Aorta (tissue), 5 donors: Measurements from ENCODE around the gene QSOX2. TPM values are rescaled to one million over a fixed set of nuclear protein-coding genes. Genes with fewer than 3 reads are reported as not detected.
"Not testable (repeated sequence)": the region's sequence is repeated elsewhere in the genome, so short reads cannot be mapped to it uniquely, and the experiment has no call there.

Experiments
- ATAC-seq: fragments of 200-7000 bp; cut with Tn5 transposase; one replicate; pipeline ENCODE4 v1.9.1; 2022; ENCODE audit warnings: moderate library complexity; ENCODE audit not compliant: low FRiP score
- DNase-seq, 2 donors: peaks; one replicate each; pipeline ENCODE4 v3.0.0-alpha.2; 2020
- H3K27ac ChIP-seq, 2 donors: one replicate each; pipeline ENCODE4 v1.5.1; 2013; ENCODE audit warnings: low read length in 2 of 2, mild to moderate bottlenecking in 2 of 2, moderate library complexity in 2 of 2, control low read depth in 1 of 2, inconsistent platforms in 1 of 2, low read depth in 1 of 2
- H3K27me3 ChIP-seq, 2 donors: one replicate each; pipeline ENCODE4 v1.6.1; 2013; ENCODE audit warnings: control low read depth in 1 of 2, low read length in 1 of 2, mild to moderate bottlenecking in 1 of 2, moderate library complexity in 1 of 2; ENCODE audit not compliant: insufficient read depth in 2 of 2, control insufficient read depth in 1 of 2
- H3K36me3 ChIP-seq, 2 donors: one replicate each; pipeline ENCODE4 v1.6.1; 2013; ENCODE audit warnings: control low read depth in 1 of 2, low read length in 1 of 2, mild to moderate bottlenecking in 1 of 2; ENCODE audit not compliant: insufficient read depth in 2 of 2, control insufficient read depth in 1 of 2
- H3K4me1 ChIP-seq, 2 donors: one replicate each; pipeline ENCODE4 v1.6.1; 2013; ENCODE audit warnings: low read length in 2 of 2, control low read depth in 1 of 2, mild to moderate bottlenecking in 1 of 2, moderate library complexity in 1 of 2; ENCODE audit not compliant: insufficient read depth in 2 of 2, control insufficient read depth in 1 of 2
- H3K4me3 ChIP-seq, 2 donors: one replicate each; pipeline ENCODE4 v1.5.1; 2013; ENCODE audit warnings: low read length in 2 of 2, control low read depth in 1 of 2, mild to moderate bottlenecking in 1 of 2
- H3K9me3 ChIP-seq: one replicate; pipeline ENCODE4 v1.6.1; 2013; ENCODE audit warnings: mild to moderate bottlenecking, low read length; ENCODE audit not compliant: control insufficient read depth
- WGBS, 2 donors: extraction: QIAGEN DNeasy Blood & Tissue Kit; methylation state at CpG; one replicate each; pipeline ENCODE4 v1.1.7; 2013; 5-methylcytosine and 5-hydroxymethylcytosine counted together
- intact Hi-C, 2 donors: fragments of 100-400 bp; cut with DNase I; formaldehyde crosslinking; loops; one replicate each; pipeline versions ENCODE4 v1.14.2 to v1.15.0; 2022
- polyA plus RNA-seq, 2 donors: library from polyadenylated mRNA; stranded (reverse); fragments of 200-250 nt; gene quantifications; one replicate each; pipeline ENCODE4 v1.2.3, GENCODE V29; 2013
- total RNA-seq, 2 donors: library from RNA; stranded (reverse); fragmentation: NEBNext Ultra II Directional; extraction: Animal tissue kit (Norgen Biotek cat#: 25700); gene quantifications; one replicate each; pipeline ENCODE4 v1.2.1, GENCODE V29; 2021
- donor health status: healthy with polysubstance abuse.
- donor health status: Bipolar disorder and iron deficiency.
- donor health status: DM: no; HTN: no; CAD: no.
- donor health status: DM: no; HTN: no; CAD: no.
- donor health status: DM: yes; HTN: yes; CAD: no.

QSOX2 gene
- total and polyA plus RNA-seq, 4 donors: 1.0 to 7.9 (median 6.3) TPM

- H3K27ac ChIP-seq: no peak overlapping the region
- 61% methylated on average over 6 of the region's 6 CpGs for WGBS, 2 donors
- intact Hi-C loops: no loop called here
- ATAC-seq: no peak
- H3K4me1 ChIP-seq: no peaks in the 10 kb centered on the region
- no peaks in the 10 kb centered on the region for H3K36me3 ChIP-seq
- H3K4me3 ChIP-seq: no peak overlapping the region
- no peak for DNase-seq
- H3K9me3 ChIP-seq: no peaks in the 10 kb centered on the region
- no peaks in the 10 kb centered on the region for H3K27me3 ChIP-seq
Observed at GRCh38 chr9:136268318-136268717, 22.7 kb upstream of the QSOX2 start.

- H3K4me1 ChIP-seq: no peaks in the 10 kb centered on the region
- H3K36me3 ChIP-seq: no peaks in the 10 kb centered on the region
- WGBS, 2 donors: 13 to 14% methylated on average over 53 to 60 of the region's 60 CpGs
- intact Hi-C loops: loop anchor here in 1 of 2 donors (1.0 kb wide), 1 partner anchor 21 kb away; no protein-coding TSS in a partner anchor
- no peaks in the 10 kb centered on the region for H3K9me3 ChIP-seq
- H3K27me3 ChIP-seq: no peaks in the 10 kb centered on the region
- DNase-seq (peak; percentile 90 to 92), ATAC-seq (peak; percentile 94)
- no peak overlapping the region for H3K4me3 ChIP-seq
- H3K27ac ChIP-seq: no peak overlapping the region
Observed at GRCh38 chr9:136267261-136268111, 21.9 kb upstream of the QSOX2 start.

- intact Hi-C loops: loop anchor here in 1 of 2 donors (1.0 kb wide), 1 partner anchor 20 kb away; no protein-coding TSS in a partner anchor
- H3K27ac ChIP-seq, ATAC-seq, H3K27me3 ChIP-seq, H3K9me3 ChIP-seq, H3K36me3 ChIP-seq, DNase-seq, H3K4me1 ChIP-seq, H3K4me3 ChIP-seq: not testable (repeated sequence)
- 90 to 93% methylated on average over 18 of the region's 18 CpGs for WGBS, 2 donors
Observed at GRCh38 chr9:136266641-136267040, 21.0 kb upstream of the QSOX2 start.

- Histone ChIP-seq H3K9me3 (no peaks in the 10 kb centered on the region), H3K36me3 (no peaks in the 10 kb centered on the region), H3K4me3 (no peak overlapping the region), H3K27me3 (no peaks in the 10 kb centered on the region), H3K27ac (no peak overlapping the region), H3K4me1 (no peaks in the 10 kb centered on the region)
- ATAC-seq: no peak
- intact Hi-C loops: no loop called here
- no peak for DNase-seq
- 87% methylated on average over 17 of the region's 17 CpGs for WGBS, 2 donors
Observed at GRCh38 chr9:136265561-136266355, 20.1 kb upstream of the QSOX2 start.

GRCh38 chr9:136264441-136265405, 19.1 kb upstream of the QSOX2 start:
- Histone ChIP-seq H3K9me3 (no peaks in the 10 kb centered on the region), H3K4me1 (no peaks in the 10 kb centered on the region), H3K4me3 (no peak overlapping the region), H3K27ac (no peak overlapping the region), H3K36me3 (no peaks in the 10 kb centered on the region), H3K27me3 (no peaks in the 10 kb centered on the region)
- ATAC-seq: no peak
- 82 to 86% methylated on average over 24 of the region's 24 CpGs for WGBS, 2 donors
- intact Hi-C loops: no loop called here
- DNase-seq: no peak

- DNase-seq (no peak), ATAC-seq (no peak)
- Histone ChIP-seq H3K4me3 (no peak overlapping the region), H3K9me3 (no peaks in the 10 kb centered on the region), H3K4me1 (no peaks in the 10 kb centered on the region), H3K27me3 (no peaks in the 10 kb centered on the region), H3K36me3 (no peaks in the 10 kb centered on the region), H3K27ac (no peak overlapping the region)
- 85% methylated on average over 18 to 19 of the region's 19 CpGs for WGBS, 2 donors
- intact Hi-C loops: no loop called here
Observed at GRCh38 chr9:136264031-136264430, 18.4 kb upstream of the QSOX2 start.

GRCh38 chr9:136262671-136263178, 17.1 kb upstream of the QSOX2 start:
- Histone ChIP-seq H3K27me3 (no peaks in the 10 kb centered on the region), H3K27ac (no peak overlapping the region), H3K4me1 (no peaks in the 10 kb centered on the region), H3K36me3 (no peaks in the 10 kb centered on the region), H3K4me3 (no peak overlapping the region), H3K9me3 (no peaks in the 10 kb centered on the region)
- intact Hi-C loops: no loop called here
- DNase-seq (no peak), ATAC-seq (no peak)
- 90 to 95% methylated on average over 6 of the region's 6 CpGs for WGBS, 2 donors
